ENCODE results near the gene PXMP2.

PXMP2 gene

DNA sequence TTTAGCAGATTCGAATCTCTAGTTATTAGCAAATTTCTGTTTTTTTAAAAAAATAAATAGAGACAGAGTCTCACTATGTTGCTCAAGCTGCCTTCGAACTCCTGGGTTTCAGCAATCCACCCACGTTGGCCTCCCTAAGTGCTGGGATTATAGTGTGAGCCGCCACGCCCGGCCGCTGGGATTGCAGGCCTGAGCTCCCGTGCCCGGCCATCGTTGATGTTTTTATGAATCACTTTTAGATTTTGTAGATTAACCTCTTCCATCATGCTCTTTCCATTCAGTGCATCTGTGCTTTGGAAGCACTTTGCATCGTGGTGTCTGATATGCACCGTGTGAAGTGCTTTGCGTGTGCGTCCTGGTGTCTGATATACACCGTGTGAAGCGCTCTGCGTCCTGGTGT lies 44.2 kb downstream of the PXMP2 start:
- Histone ChIP-seq H3K4me1 (ENCODE audit: control insufficient read depth in 2 of 2, insufficient read depth in 2 of 2, low read length in 2 of 2) (no peaks in the 10 kb centered on the region), H3K27me3 (ENCODE audit: control insufficient read depth in 2 of 2, insufficient read depth in 2 of 2, low read length in 2 of 2) (no peaks in the 10 kb centered on the region), H3K4me3 (ENCODE audit: low read length in 2 of 2) (no peak overlapping the region), H3K9me3 (ENCODE audit: control insufficient read depth in 2 of 2, low read length in 2 of 2) (no peaks in the 10 kb centered on the region), H3K36me3 (ENCODE audit: control insufficient read depth in 2 of 2, insufficient read depth in 2 of 2, low read length in 2 of 2) (peaks cover 61 to 84% of the 10 kb centered on the region in 2 donors), H3K9ac (ENCODE audit: low read depth in 1 of 2, low read length in 2 of 2) (no peak overlapping the region), H3K27ac (ENCODE audit: low read depth in 2 of 2, low read length in 2 of 2) (no peak overlapping the region)

DNA sequence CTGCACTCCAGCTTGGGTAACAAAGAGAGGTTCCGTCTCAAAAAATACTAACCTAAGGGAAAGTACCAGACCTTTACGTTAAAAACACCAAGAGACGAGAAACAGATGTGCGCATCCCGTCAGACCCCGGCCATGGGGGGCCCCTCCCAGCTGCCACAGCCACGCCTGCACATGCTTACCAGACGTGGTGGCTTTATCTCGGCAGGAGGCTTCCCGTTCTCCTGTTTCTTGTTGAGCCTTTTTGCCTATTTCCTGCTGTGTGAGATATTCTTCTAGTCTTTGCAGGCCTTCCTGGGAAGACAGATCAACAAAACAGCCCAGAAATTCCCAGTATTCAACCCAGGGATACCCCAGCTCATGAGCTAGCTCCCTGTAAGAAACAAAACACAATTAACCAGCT lies 46.8 kb downstream of the PXMP2 start:
- Histone ChIP-seq H3K4me1 (ENCODE audit: control insufficient read depth in 2 of 2, insufficient read depth in 2 of 2, low read length in 2 of 2) (no peaks in the 10 kb centered on the region), H3K27ac (ENCODE audit: low read depth in 2 of 2, low read length in 2 of 2) (no peak overlapping the region), H3K4me3 (ENCODE audit: low read length in 2 of 2) (no peak overlapping the region), H3K27me3 (ENCODE audit: control insufficient read depth in 2 of 2, insufficient read depth in 2 of 2, low read length in 2 of 2) (no peaks in the 10 kb centered on the region), H3K36me3 (ENCODE audit: control insufficient read depth in 2 of 2, insufficient read depth in 2 of 2, low read length in 2 of 2) (peaks cover 60 to 83% of the 10 kb centered on the region in 2 donors), H3K9me3 (ENCODE audit: control insufficient read depth in 2 of 2, low read length in 2 of 2) (no peaks in the 10 kb centered on the region), H3K9ac (ENCODE audit: low read depth in 1 of 2, low read length in 2 of 2) (no peak overlapping the region)

DNA sequence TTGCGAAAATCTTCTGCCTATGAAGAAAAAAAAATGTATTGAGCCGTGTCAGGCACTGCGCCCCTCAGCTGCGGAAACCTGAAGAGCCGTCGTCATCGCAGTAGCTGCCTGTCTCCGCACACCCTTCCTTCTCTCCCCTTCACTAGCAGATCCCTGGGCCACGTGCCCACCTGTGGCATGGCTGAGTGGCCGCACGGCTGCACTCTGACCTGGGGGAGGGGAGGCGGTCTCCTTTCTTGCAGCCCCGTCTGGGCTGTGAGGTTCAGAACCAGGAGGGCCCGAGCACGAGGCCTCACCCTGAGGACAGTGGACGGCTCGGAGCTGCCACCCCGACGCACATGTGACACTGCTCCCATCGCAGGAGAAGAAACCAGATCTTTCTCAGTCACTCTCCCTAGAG lies 48.1 kb downstream of the PXMP2 start:
- H3K4me3 ChIP-seq (ENCODE audit: low read length in 2 of 2), result no peak overlapping the region
- no peaks in the 10 kb centered on the region for H3K4me1 ChIP-seq (ENCODE audit: control insufficient read depth in 2 of 2, insufficient read depth in 2 of 2, low read length in 2 of 2)
- H3K9me3 ChIP-seq (ENCODE audit: control insufficient read depth in 2 of 2, low read length in 2 of 2), result no peaks in the 10 kb centered on the region
- no peaks in the 10 kb centered on the region for H3K27me3 ChIP-seq (ENCODE audit: control insufficient read depth in 2 of 2, insufficient read depth in 2 of 2, low read length in 2 of 2)
- no peak overlapping the region for H3K27ac ChIP-seq (ENCODE audit: low read depth in 2 of 2, low read length in 2 of 2)
- no peak overlapping the region for H3K9ac ChIP-seq (ENCODE audit: low read depth in 1 of 2, low read length in 2 of 2)
- H3K36me3 ChIP-seq (ENCODE audit: control insufficient read depth in 2 of 2, insufficient read depth in 2 of 2, low read length in 2 of 2), result peaks cover 70 to 88% of the 10 kb centered on the region in 2 donors

DNA sequence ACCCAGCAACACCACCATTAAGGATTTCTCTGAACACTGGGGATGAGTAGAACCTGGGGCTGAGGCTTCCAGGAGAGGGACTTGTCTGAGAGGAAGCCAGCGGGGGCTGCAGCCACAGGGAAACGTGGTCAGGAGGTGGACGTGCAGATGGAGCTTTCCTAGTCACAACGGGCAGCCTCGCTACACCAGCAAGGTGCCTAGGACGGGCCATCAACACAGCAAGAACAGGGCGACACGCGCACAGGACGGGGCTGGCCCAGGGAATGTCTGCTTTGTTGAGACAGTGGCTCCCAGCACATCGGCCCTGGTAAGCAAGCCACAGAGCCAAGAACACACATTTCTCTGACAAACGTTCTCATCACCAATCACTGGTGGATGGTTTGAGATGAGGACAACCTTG lies 49.0 kb downstream of the PXMP2 start:
- Histone ChIP-seq H3K27me3 (ENCODE audit: control insufficient read depth in 2 of 2, insufficient read depth in 2 of 2, low read length in 2 of 2) (no peaks in the 10 kb centered on the region), H3K4me1 (ENCODE audit: control insufficient read depth in 2 of 2, insufficient read depth in 2 of 2, low read length in 2 of 2) (no peaks in the 10 kb centered on the region), H3K27ac (ENCODE audit: low read depth in 2 of 2, low read length in 2 of 2) (no peak overlapping the region), H3K4me3 (ENCODE audit: low read length in 2 of 2) (no peak overlapping the region), H3K36me3 (ENCODE audit: control insufficient read depth in 2 of 2, insufficient read depth in 2 of 2, low read length in 2 of 2) (peaks cover 75 to 87% of the 10 kb centered on the region in 2 donors), H3K9ac (ENCODE audit: low read depth in 1 of 2, low read length in 2 of 2) (no peak overlapping the region), H3K9me3 (ENCODE audit: control insufficient read depth in 2 of 2, low read length in 2 of 2) (no peaks in the 10 kb centered on the region)

DNA sequence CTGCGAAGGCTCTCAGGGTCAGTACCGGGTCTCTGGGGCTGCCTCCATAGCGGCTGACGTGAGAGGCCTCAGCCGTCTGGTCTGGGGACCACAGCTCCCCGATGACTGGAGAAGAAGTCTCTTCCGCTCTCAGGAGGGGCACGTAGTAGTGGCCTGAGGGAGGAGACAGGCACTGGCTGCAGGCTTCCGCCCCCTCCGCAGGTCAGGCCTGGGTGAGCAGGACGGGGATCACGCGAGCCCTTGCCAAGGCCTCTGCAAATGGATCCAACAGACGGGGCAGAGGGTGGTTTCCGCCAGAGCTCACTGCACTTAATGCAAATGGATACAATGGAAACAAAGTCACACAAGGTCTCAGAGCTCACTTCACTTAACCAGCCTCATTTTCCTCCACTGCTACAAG lies 49.5 kb downstream of the PXMP2 start:
- H3K4me1 ChIP-seq (ENCODE audit: control insufficient read depth in 2 of 2, insufficient read depth in 2 of 2, low read length in 2 of 2), result no peaks in the 10 kb centered on the region
- H3K36me3 ChIP-seq (ENCODE audit: control insufficient read depth in 2 of 2, insufficient read depth in 2 of 2, low read length in 2 of 2), result peaks cover 77 to 86% of the 10 kb centered on the region in 2 donors
- no peak overlapping the region for H3K27ac ChIP-seq (ENCODE audit: low read depth in 2 of 2, low read length in 2 of 2)
- H3K4me3 ChIP-seq (ENCODE audit: low read length in 2 of 2), result no peak overlapping the region
- H3K9me3 ChIP-seq (ENCODE audit: control insufficient read depth in 2 of 2, low read length in 2 of 2), result no peaks in the 10 kb centered on the region
- H3K27me3 ChIP-seq (ENCODE audit: control insufficient read depth in 2 of 2, insufficient read depth in 2 of 2, low read length in 2 of 2), result no peaks in the 10 kb centered on the region
- H3K9ac ChIP-seq (ENCODE audit: low read depth in 1 of 2, low read length in 2 of 2), result no peak overlapping the region

DNA sequence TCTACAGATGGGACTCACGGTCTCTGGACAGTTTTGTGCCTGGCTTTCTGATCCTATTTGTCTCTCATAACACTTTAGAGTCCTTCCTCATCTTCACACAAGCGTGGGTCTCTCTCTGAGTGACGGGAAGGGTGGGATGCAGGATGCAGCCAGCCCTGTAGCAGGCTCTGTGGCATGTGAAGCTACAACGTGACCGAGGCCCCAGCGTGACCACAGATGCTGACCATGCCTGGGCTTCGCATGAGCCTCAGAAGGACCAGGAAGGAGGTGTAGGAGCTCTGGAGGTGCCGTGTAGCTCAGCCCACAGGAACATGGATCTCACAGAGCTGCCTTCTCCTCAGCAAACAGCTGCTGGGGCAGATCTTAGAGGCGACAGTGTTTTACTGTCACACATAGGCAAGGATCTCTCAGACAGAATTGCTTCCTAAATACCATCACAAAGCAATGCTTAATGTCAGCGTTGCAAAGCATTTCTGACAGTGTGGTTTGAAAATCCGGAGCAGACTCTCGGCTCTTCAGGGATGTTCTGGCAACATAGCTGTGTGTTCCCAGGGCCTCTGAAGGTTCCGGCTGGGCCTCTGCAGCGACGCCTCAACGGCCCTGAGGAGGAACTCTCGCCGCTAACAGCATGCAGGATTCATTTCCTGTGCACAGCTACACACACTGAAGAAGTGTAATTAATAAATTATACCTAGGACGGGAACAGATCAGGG lies 52.4 kb downstream of the PXMP2 start:
- H3K9ac ChIP-seq (ENCODE audit: low read depth in 1 of 2, low read length in 2 of 2), result no peak overlapping the region
- peaks cover 69 to 78% of the 10 kb centered on the region in 2 donors for H3K36me3 ChIP-seq (ENCODE audit: control insufficient read depth in 2 of 2, insufficient read depth in 2 of 2, low read length in 2 of 2)
- H3K27ac ChIP-seq (ENCODE audit: low read depth in 2 of 2, low read length in 2 of 2), result no peak overlapping the region
- no peaks in the 10 kb centered on the region for H3K4me1 ChIP-seq (ENCODE audit: control insufficient read depth in 2 of 2, insufficient read depth in 2 of 2, low read length in 2 of 2)
- H3K4me3 ChIP-seq (ENCODE audit: low read length in 2 of 2), result no peak overlapping the region
- H3K27me3 ChIP-seq (ENCODE audit: control insufficient read depth in 2 of 2, insufficient read depth in 2 of 2, low read length in 2 of 2), result no peaks in the 10 kb centered on the region
- no peaks in the 10 kb centered on the region for H3K9me3 ChIP-seq (ENCODE audit: control insufficient read depth in 2 of 2, low read length in 2 of 2)

DNA sequence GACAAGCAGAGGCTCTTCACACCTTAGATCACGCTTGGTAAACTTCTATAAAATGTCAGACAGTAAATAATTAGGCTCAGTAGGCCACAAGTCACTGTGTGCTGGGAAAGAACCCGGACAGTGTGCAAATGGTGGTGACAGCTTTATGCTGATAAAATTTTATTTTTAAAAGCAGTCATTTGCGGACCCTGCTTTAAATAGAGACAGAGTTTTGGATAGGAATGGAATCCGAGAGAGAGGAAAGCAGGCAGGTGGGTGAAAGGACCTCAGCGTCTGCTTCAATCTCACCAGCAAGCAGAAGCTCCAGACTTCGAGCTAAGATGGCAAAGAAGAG lies 52.9 kb downstream of the PXMP2 start:
- Histone ChIP-seq H3K4me1 (ENCODE audit: control insufficient read depth in 2 of 2, insufficient read depth in 2 of 2, low read length in 2 of 2) (no peaks in the 10 kb centered on the region), H3K9ac (ENCODE audit: low read depth in 1 of 2, low read length in 2 of 2) (no peak overlapping the region), H3K27me3 (ENCODE audit: control insufficient read depth in 2 of 2, insufficient read depth in 2 of 2, low read length in 2 of 2) (no peaks in the 10 kb centered on the region), H3K9me3 (ENCODE audit: control insufficient read depth in 2 of 2, low read length in 2 of 2) (no peaks in the 10 kb centered on the region), H3K4me3 (ENCODE audit: low read length in 2 of 2) (no peak overlapping the region), H3K27ac (ENCODE audit: low read depth in 2 of 2, low read length in 2 of 2) (no peak overlapping the region), H3K36me3 (ENCODE audit: control insufficient read depth in 2 of 2, insufficient read depth in 2 of 2, low read length in 2 of 2) (peaks cover 69 to 78% of the 10 kb centered on the region in 2 donors)

DNA sequence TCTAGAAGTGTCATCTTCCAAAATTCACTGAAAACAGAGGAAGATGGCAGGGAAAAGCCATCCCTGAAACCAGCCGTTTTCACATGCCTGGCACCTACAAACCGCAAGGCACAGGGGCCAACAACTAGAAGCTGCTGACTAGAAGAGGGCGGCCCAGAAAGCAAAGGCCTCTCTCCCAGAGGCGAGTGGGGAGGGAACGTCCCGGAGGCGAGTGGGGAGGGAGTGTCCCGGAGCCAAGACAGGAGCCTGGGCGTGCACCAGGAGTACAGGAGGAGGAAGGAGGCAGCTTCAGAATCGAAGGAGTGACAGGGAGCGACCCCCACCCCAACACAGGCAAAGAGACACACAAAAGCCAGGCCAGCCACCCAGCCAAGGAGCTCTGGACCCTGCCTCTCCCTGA lies 53.3 kb downstream of the PXMP2 start:
- H3K9me3 ChIP-seq (ENCODE audit: control insufficient read depth in 2 of 2, low read length in 2 of 2), result no peaks in the 10 kb centered on the region
- no peak overlapping the region for H3K9ac ChIP-seq (ENCODE audit: low read depth in 1 of 2, low read length in 2 of 2)
- peaks cover 69 to 78% of the 10 kb centered on the region in 2 donors for H3K36me3 ChIP-seq (ENCODE audit: control insufficient read depth in 2 of 2, insufficient read depth in 2 of 2, low read length in 2 of 2)
- H3K4me3 ChIP-seq (ENCODE audit: low read length in 2 of 2), result no peak overlapping the region
- H3K27me3 ChIP-seq (ENCODE audit: control insufficient read depth in 2 of 2, insufficient read depth in 2 of 2, low read length in 2 of 2), result no peaks in the 10 kb centered on the region
- H3K27ac ChIP-seq (ENCODE audit: low read depth in 2 of 2, low read length in 2 of 2), result no peak overlapping the region
- no peaks in the 10 kb centered on the region for H3K4me1 ChIP-seq (ENCODE audit: control insufficient read depth in 2 of 2, insufficient read depth in 2 of 2, low read length in 2 of 2)

DNA sequence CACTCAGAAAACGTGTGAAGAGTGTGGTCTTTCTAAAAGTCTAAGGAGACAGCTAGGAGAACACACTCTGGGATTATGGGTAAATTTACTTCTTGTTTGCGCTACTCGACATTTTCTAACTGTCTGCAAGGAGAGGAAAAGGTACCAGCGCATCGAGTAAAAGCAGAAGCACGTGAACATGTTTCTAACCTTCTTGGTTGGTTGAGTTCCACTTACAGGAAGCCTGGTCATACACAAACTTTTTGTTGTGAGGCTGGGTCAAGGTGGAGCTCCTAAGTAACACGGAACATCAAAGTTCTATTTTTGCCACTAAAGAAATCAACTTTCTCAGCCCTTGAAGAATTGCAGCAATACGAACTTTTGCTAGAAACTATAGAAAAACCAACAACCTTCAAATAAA lies 54.2 kb downstream of the PXMP2 start:
- H3K4me1 ChIP-seq (ENCODE audit: control insufficient read depth in 2 of 2, insufficient read depth in 2 of 2, low read length in 2 of 2), result no peaks in the 10 kb centered on the region
- no peaks in the 10 kb centered on the region for H3K27me3 ChIP-seq (ENCODE audit: control insufficient read depth in 2 of 2, insufficient read depth in 2 of 2, low read length in 2 of 2)
- no peak overlapping the region for H3K9ac ChIP-seq (ENCODE audit: low read depth in 1 of 2, low read length in 2 of 2)
- H3K27ac ChIP-seq (ENCODE audit: low read depth in 2 of 2, low read length in 2 of 2), result no peak overlapping the region
- H3K4me3 ChIP-seq (ENCODE audit: low read length in 2 of 2), result no peak overlapping the region
- H3K9me3 ChIP-seq (ENCODE audit: control insufficient read depth in 2 of 2, low read length in 2 of 2), result no peaks in the 10 kb centered on the region
- H3K36me3 ChIP-seq (ENCODE audit: control insufficient read depth in 2 of 2, insufficient read depth in 2 of 2, low read length in 2 of 2), result peaks cover 68 to 79% of the 10 kb centered on the region in 2 donors

DNA sequence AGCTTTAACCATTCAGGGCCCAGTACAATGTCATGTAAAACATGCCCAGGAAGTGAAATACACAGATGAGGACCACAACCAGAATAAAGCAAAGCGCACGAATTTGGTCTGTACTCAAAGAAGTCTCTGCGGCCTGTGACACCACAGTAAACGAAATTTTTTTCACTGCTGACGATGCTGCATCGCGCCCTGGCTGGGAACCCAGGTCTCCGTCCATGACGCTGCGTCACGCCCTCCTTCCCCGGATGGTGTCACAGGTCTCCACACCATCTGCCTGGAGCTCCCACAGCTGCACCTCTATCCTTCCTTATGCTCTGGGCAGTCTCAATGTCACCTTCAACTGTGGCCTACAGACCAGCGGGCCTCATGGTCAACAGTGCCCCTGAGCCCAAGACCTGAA lies 56.4 kb downstream of the PXMP2 start:
- Histone ChIP-seq H3K27ac (ENCODE audit: low read depth in 2 of 2, low read length in 2 of 2) (no peak overlapping the region), H3K9ac (ENCODE audit: low read depth in 1 of 2, low read length in 2 of 2) (no peak overlapping the region), H3K4me3 (ENCODE audit: low read length in 2 of 2) (no peak overlapping the region), H3K4me1 (ENCODE audit: control insufficient read depth in 2 of 2, insufficient read depth in 2 of 2, low read length in 2 of 2) (no peaks in the 10 kb centered on the region), H3K9me3 (ENCODE audit: control insufficient read depth in 2 of 2, low read length in 2 of 2) (no peaks in the 10 kb centered on the region), H3K36me3 (ENCODE audit: control insufficient read depth in 2 of 2, insufficient read depth in 2 of 2, low read length in 2 of 2) (peaks cover 79 to 87% of the 10 kb centered on the region in 2 donors), H3K27me3 (ENCODE audit: control insufficient read depth in 2 of 2, insufficient read depth in 2 of 2, low read length in 2 of 2) (no peaks in the 10 kb centered on the region)

DNA sequence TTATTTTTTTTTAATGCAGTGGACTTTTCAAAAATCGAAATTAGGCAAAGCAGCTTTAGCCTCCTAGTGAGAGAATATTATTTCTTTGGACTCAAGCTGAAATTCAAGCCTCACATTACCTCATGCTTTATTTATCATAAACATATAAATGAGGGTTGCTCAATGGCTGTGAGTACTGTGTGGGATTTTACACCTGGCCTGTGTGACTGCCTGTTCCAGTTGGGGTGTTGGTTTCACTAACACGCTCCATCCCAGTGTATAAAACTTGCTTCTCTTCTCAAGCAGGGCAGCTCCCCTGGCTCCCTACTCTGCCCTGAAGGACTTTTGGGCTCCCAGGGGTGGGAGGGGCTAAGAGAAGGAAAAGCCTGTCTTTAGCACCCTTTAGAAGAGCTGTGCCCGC lies 59.2 kb downstream of the PXMP2 start:
- Histone ChIP-seq H3K9me3 (ENCODE audit: control insufficient read depth in 2 of 2, low read length in 2 of 2) (no peaks in the 10 kb centered on the region), H3K27ac (ENCODE audit: low read depth in 2 of 2, low read length in 2 of 2) (no peak overlapping the region), H3K9ac (ENCODE audit: low read depth in 1 of 2, low read length in 2 of 2) (no peak overlapping the region), H3K4me3 (ENCODE audit: low read length in 2 of 2) (no peak overlapping the region), H3K27me3 (ENCODE audit: control insufficient read depth in 2 of 2, insufficient read depth in 2 of 2, low read length in 2 of 2) (no peaks in the 10 kb centered on the region), H3K36me3 (ENCODE audit: control insufficient read depth in 2 of 2, insufficient read depth in 2 of 2, low read length in 2 of 2) (peaks cover 75 to 78% of the 10 kb centered on the region in 2 donors), H3K4me1 (ENCODE audit: control insufficient read depth in 2 of 2, insufficient read depth in 2 of 2, low read length in 2 of 2) (no peaks in the 10 kb centered on the region)
